ENCODE data around the gene PPP4R3A. TPM values are rescaled to one million over a fixed set of nuclear protein-coding genes. Genes with fewer than 3 reads are reported as not detected.

The PPP4R3A gene
- total RNA-seq, 1 experiment from 2014 or later = 101 TPM

- no peak for DNase-seq (ENCODE audit: low spot score)
- POLR2A ChIA-PET (ENCODE audit: low non-redundant PET) = no interaction called here
- H3K27ac ChIP-seq (ENCODE audit: low read depth, low read length, poor library complexity, severe bottlenecking) = no peak overlapping the region
- no peaks in the 10 kb centered on the region for H3K4me1 ChIP-seq (ENCODE audit: insufficient read depth, low read length, poor library complexity, severe bottlenecking)
- H3K27me3 ChIP-seq (replicated peaks; ENCODE audit: insufficient read depth, low read depth, low read length, poor library complexity) = no peaks in the 10 kb centered on the region
- H3K36me3 ChIP-seq (ENCODE audit: insufficient read depth, low read length, poor library complexity, severe bottlenecking) = peaks cover 26% of the 10 kb centered on the region
- no peaks in the 10 kb centered on the region for H3K9me3 ChIP-seq (ENCODE audit: low read depth, low read length, poor library complexity, severe bottlenecking)
- TF ChIP-seq CTCF (conservative IDR thresholded peaks at IDR 0.05; ENCODE audit: low read depth, low read length) (no peak), EZH2 (IDR thresholded peaks at IDR 0.05; ENCODE audit: borderline replicate concordance, low read depth, low read length, poor library complexity, severe bottlenecking) (no peak)
- intact Hi-C loops (cut with micrococcal nuclease; ENCODE audit: unreplicated experiment) = no loop called here
- CTCF ChIA-PET = interaction anchor here (0.5 kb wide), 1 partner anchor 25 kb away, joined by 3 read pairs; no protein-coding TSS in a partner anchor
- H3K4me3 ChIP-seq (ENCODE audit: low read depth, low read length, poor library complexity, severe bottlenecking) = no peak overlapping the region
- no TSS peak for BruUV-seq (replicated peaks)
Measured at GRCh38 chr14:91453744-91454143, 56.4 kb downstream of the PPP4R3A start.

GRCh38 chr14:91444335-91445020, 65.6 kb downstream of the PPP4R3A start:
- POLR2A ChIA-PET (ENCODE audit: low non-redundant PET) = no interaction called here
- H3K4me1 ChIP-seq (ENCODE audit: insufficient read depth, low read length, poor library complexity, severe bottlenecking) = no peaks in the 10 kb centered on the region
- no peak for DNase-seq (ENCODE audit: low spot score)
- H3K36me3 ChIP-seq (ENCODE audit: insufficient read depth, low read length, poor library complexity, severe bottlenecking) = no peaks in the 10 kb centered on the region
- H3K4me3 ChIP-seq (ENCODE audit: low read depth, low read length, poor library complexity, severe bottlenecking) = no peak overlapping the region
- TF ChIP-seq CTCF (conservative IDR thresholded peaks at IDR 0.05; ENCODE audit: low read depth, low read length) (no peak), EZH2 (IDR thresholded peaks at IDR 0.05; ENCODE audit: borderline replicate concordance, low read depth, low read length, poor library complexity, severe bottlenecking) (no peak)
- CTCF ChIA-PET = no interaction called here
- BruUV-seq (replicated peaks) = no TSS peak
- intact Hi-C loops (cut with micrococcal nuclease; ENCODE audit: unreplicated experiment) = no loop called here
- no peak overlapping the region for H3K27ac ChIP-seq (ENCODE audit: low read depth, low read length, poor library complexity, severe bottlenecking)
- no peaks in the 10 kb centered on the region for H3K9me3 ChIP-seq (ENCODE audit: low read depth, low read length, poor library complexity, severe bottlenecking)
- no peaks in the 10 kb centered on the region for H3K27me3 ChIP-seq (replicated peaks; ENCODE audit: insufficient read depth, low read depth, low read length, poor library complexity)

GRCh38 chr14:91439345-91439744, 70.8 kb downstream of the PPP4R3A start:
- BruUV-seq (replicated peaks) = no TSS peak
- Histone ChIP-seq H3K36me3 (ENCODE audit: insufficient read depth, low read length, poor library complexity, severe bottlenecking) (no peaks in the 10 kb centered on the region), H3K4me3 (ENCODE audit: low read depth, low read length, poor library complexity, severe bottlenecking) (no peak overlapping the region), H3K9me3 (ENCODE audit: low read depth, low read length, poor library complexity, severe bottlenecking) (no peaks in the 10 kb centered on the region), H3K4me1 (ENCODE audit: insufficient read depth, low read length, poor library complexity, severe bottlenecking) (no peaks in the 10 kb centered on the region), H3K27ac (ENCODE audit: low read depth, low read length, poor library complexity, severe bottlenecking) (no peak overlapping the region), H3K27me3 (replicated peaks; ENCODE audit: insufficient read depth, low read depth, low read length, poor library complexity) (no peaks in the 10 kb centered on the region)
- ChIA-PET POLR2A (ENCODE audit: low non-redundant PET) (no interaction called here), CTCF (no interaction called here)
- intact Hi-C loops (cut with micrococcal nuclease; ENCODE audit: unreplicated experiment) = no loop called here
- no peak for DNase-seq (ENCODE audit: low spot score)
- TF ChIP-seq CTCF (conservative IDR thresholded peaks at IDR 0.05; ENCODE audit: low read depth, low read length) (no peak), EZH2 (IDR thresholded peaks at IDR 0.05; ENCODE audit: borderline replicate concordance, low read depth, low read length, poor library complexity, severe bottlenecking) (no peak)
